Measurements from ENCODE around the gene STAMBPL1.

Gene STAMBPL1

DNA sequence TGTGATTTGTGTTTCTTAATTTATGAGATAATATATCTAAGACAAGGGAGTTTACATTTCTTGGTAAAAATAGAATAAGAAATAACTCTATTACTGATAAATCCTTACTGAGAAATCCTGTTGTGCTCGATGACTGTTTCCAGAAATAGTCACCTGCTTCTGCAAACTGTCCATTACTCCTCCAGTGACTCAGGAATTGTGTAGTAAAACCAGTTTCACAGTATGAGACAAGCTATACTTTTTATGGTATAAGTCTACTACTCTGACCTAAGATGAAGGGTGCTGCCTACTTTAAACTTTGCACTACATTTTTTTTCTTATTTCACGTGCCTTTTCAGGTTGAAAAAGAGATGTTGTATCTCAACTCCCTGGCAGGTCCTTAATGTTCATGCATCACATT, 21.6 kb upstream of the STAMBPL1 start:
- DNase-seq, result no peak

DNA sequence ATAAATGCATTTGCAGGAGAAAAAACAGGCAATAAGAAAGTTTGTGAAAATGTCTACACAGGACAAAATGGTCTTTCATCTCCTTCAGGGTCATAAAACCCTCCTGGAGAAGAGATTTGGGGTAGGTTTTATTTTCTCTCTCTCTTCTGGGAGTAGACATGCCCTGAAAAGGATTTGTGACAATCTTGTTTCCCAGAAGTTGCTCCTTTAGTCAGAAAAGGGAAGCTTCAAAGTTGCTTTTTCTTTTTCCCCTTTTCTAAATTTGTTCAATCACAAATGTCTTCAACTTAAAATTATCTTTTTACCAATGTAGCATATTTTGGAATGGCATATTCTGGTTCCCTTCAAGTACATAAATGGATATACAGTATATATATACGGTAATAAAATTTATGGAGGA, 19.0 kb upstream of the STAMBPL1 start:
- no peak for DNase-seq

DNA sequence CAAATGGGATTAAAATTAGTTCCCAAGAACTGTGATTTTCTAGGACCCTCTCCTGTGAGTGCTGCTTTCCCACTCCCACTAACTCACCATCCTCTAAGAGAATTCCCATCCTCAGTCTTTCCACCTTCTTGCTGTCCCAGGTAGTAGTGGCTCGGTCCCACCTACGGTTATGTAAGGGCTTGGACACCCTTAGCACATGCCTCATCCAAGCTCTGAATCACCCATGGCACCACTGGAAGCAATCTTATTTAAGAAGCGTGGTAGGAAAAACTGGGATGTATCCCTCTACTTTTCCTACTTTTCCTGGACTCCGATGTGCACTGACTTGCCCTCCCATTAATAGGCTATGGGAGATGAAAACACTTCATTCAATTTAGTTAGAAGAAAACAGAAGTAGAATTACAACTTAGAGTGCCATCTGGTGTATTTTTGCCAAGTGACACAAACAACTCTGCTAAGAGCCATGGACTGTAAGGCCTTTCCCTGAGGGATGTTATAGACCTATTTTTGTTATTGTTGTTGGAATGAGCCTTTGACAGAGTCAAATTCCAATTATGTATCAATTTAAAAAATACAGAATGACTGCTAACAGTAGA, 14.7 kb upstream of the STAMBPL1 start:
- no peak for DNase-seq

DNA sequence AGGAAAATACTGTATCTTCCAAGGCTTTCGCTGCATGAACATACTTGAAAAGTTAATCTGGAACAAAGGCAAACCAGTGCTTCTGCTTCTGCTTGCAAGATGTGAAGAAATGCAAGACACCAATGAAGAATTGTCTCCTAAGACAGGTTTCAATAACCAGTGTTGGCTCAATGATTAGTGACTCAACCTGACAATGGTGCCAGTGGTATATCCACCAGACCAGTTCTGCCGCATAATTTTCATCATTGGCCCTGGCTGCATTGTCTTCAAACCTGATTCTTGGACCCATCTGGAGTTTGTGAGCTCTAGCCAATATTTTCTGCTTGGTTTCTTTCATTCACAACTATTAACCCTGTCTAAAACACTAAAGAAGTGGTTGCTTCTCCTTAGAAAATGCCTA, 13.6 kb upstream of the STAMBPL1 start:
- DNase-seq, result no peak

DNA sequence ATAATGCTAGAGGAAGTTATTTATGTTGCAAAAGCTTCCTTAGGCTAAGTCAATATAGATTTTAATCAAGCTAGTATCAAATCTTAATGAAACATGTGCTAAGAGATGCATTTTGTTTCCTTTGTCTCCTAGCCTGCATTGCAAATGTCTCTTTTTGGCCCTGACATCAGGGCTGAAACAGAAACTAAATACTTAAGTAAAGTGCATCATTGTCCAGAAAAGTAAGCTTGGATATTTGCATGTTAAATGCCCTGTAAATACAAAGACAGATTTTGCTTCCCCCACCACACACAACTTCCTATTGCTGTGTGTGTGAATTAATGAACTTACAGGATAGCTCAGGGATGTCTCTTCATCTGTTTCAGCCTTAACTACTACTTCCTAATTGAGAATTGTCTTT, 10.0 kb upstream of the STAMBPL1 start:
- DNase-seq, result no peak

DNA sequence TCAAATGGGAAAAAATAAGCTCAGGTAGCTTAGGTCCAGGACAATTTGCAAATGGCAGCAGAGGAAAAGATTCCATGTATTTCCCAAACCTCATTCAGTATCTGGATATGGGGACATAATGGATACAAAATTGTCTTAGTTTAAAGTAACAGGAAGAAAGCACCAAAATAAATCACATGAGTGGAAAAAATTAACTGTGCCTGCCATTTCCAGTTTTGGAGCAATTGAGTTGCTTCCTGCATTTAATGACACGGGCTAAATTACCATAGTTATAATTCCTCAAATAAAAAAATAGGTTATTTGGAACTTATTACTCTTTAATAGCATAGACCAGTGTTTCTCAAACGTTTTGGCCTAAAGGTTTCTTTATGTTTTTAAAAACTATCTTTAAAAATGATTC, 6.3 kb upstream of the STAMBPL1 start:
- no peak for DNase-seq

DNA sequence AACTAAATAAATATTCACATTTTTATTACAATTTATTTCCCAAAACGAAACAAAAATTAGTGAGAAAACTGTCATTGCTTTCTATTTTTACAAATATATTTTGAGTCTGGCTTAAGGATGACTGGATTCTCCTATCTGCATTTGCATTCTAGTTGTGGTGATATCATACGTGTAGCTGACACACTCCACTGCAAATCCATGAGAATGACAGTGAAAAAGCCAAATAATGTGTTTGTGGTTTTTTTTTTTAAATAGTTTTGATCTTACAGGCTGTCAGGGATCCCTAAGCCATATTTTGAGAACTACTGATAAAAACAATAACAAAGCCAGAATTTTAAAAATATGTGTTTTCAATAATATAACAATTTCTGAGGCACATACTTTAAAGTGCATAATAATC, 5.8 kb upstream of the STAMBPL1 start:
- DNase-seq, result no peak

DNA sequence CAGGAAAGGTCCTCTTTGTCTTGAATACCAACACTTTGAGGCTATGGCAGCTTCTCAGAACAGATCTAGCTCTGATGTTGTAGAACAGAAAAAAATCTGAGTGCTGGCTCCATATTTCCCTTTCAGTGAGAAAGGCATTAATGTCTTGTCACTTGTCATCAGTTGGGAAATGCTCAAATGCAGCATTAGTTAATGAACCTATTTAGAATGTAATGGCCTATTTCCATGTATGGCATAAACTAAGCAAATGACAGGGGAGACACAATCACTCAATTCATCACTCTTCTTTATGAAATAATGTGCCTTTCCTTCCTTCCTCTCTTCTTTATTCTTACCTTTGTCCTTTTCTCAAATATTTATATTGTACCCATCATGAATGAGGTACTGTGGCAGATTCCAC, 5.0 kb upstream of the STAMBPL1 start:
- DNase-seq, result no peak

DNA sequence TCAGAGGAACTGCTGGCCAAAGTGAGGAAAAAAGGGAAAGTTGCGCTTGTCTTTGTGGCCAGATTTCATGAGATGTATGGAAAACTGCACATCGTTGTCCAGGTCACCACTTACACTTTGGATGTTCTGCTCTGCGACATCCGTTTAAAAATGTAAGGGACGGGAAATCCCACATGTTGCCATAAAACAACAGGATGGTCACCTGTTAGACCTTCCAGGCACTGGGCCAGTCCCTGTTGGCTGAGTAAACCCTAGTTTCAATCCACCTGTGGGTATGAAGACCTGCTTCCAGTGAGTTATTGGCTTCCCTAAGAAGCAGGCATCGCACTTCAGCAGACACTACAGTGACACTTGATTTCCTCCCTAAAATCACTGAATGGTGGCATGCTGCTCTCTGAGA, 2.7 kb upstream of the STAMBPL1 start:
- no peak for DNase-seq

DNA sequence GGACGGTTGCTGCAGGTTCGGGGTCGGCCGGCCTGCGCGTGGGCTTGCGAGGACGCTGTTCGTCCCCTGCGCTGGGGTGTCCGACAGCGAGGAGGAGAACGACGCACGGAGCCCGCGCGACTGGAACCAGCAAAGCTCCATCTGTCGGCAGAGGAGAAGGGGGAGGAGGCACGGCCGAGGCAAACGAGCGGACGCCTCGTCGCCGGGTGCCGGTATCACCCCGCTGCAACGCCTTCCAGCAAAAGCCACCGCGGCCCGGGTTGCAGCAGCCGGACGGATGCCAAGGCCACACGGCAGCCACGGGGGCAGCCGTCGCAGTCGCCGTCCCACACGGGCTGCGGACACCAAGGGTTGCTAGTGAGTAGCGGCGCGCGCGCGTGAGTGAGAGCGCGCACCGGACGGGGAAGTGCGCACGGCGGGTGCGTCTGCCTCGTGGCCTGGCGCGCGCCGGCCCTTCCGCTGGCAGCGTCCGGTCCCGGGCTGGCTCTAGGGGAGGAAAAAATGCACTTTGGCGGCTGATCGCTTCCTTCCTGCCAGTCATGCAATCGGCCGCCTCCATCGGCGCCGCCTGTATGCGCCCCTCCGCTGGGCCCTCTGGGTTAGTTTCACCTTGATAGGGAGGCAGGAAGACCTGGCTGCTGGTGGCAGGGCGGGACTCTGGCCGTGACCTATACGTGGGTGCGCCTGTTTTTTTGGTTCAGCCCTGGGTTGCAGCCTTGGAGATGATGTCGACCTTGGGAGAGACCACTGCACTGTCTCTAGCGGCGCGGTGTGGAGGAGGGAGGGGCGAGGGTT, 434 bp downstream of the STAMBPL1 start:
- DNase-seq, result peak; percentile 73 to 74

DNA sequence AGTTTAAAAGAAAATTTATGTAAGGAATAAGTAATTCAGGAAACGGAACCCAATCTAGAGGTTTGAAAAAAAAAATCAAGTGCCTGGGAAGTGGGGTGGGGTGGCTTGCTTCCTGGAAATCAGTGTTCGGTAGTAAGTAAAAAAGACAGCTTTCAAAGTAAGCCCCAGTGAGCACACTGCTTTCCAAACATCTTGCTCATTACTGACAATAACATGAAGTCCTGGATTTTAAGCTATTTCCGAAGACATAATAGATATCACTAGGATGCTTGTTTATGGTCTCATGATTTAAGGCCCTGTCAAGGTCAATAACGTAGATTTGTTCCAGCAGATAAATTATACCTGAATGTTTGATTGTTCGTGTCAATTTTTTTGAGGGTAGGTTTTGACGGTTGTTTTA, 1.3 kb downstream of the STAMBPL1 start:
- DNase-seq, result no peak

DNA sequence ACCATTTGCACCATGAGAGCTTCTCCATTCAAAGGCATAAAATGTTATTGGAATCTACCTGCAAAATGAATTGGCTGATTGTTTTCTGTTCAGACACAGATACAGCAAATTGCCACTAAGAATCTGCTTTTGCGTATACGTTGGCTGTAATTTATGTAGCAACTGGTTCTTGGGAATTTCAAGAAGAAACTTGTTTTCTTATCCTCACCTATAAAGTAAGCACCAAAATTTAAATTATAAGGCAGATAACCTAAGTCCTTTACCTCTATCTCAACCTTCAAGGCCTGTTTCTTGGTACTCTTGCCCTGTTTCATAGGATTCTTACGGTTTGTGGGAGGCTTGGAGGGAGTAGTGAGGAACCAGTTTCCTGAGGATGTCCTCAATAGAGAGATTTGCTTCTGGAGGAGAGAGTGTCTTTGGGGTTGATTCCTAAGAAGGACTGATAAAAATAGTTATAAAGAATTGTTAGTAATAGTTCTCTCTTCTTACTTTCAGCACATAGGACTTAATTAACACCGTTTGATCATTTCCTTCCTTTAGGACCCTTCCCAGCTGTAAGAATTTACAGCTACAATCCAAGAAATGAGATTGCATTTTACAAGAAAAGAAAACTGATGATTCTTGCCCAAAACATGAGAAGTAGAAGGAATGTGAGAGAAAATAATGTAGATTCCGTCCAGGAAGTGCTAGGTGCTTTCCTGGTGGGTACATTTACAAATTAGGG, 2.0 kb downstream of the STAMBPL1 start:
- DNase-seq, result no peak

DNA sequence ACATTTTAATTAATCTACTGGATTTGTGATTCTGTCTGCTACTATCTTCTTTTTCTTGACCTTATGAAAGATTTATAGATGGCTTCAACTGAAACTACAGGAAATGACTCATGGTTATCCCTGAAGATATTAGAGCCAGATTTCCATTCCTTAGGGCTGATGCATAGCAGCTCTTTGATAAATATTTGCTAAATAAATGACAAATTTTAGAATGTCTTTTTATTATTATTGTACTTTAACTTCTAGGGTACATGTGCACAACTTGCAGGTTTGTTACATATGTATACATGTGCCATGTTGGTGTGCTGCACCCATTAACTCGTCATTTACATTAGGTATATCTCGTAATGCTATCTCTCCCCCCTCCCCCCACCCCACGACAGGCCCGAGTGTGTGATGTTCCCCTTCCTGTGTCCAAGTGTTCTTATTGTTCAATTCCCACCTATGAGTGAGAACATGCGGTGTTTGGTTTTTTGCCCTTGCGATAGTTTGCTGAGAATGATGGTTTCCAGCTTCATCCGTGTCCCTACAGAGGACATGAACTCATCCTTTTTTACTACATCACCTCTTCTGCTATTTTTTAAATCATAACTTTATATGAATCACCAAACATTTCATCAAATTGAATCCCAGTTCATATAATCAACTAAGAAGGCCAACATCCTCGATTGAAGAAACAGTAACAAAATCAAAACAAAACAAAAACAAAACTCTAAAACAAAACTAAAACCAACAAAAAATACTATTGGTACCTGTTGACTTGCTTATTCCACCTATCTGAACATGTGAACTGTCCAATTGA, 2.8 kb downstream of the STAMBPL1 start:
- peak in 1 of 2 donors; percentile 33 for DNase-seq

DNA sequence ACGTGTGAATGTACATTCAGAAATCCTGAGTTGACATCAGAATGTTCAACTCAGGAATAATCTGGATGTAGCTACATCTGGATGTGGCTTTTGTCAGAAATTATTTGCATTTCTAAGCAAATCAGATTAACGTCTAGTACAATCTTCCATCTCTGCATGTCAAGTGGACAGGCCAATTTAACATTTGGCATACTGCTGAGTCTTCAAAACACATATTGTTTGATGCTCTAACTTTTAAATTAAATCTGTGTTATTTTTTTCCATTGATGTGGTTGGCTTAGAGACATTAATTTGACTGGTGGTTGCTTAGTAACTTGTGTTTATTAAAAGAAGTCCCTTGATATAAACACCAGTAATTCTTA, 3.4 kb downstream of the STAMBPL1 start:
- peak in 1 of 2 donors; percentile 57 for DNase-seq

DNA sequence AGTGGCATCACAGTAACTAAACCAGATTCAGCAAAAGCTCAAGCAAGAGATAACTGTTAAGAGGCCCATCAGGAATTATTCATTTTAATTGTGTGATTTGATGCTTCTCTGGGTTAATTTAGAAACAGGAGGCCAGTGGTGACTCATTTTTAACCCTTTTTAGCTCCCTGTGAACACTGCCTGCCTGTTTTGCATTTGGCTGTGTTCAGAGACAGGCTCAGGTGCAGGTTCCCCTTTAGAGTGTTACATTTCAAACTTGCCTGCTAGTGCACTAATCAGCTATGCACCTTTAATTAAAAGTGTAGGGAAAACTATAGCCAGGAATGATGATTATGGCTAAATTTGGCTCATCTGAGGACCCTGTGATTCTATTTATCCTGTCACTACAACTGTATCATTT, 6.5 kb downstream of the STAMBPL1 start:
- DNase-seq, result no peak

DNA sequence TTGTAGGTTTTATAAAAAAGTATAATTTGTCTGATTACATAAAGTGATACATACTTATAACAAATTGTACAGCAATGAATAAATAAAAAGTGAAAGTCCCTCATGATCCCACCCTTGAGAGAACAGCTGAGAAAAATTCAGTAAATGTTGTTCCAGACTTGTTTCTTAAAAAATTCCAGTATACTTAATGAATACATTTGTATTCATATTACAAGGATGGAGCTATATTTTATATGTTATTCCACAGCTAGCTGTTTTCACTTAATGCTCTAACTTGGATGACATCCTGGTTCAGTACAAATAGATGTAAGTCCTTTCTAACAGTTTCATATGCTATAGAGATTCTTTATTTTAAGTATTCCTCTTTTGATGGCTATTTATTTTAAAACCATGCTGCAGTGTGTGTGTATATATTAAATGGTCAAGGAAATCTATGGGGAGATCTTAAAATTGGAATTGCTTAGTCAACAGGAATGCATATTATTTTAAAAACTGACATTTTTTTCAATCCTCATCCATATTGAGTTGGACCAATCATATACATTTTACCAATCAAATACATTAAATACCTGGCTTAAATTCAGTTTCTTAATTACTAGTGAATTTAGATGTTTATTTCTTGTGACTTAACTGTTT, 8.9 kb downstream of the STAMBPL1 start:
- no peak for DNase-seq

DNA sequence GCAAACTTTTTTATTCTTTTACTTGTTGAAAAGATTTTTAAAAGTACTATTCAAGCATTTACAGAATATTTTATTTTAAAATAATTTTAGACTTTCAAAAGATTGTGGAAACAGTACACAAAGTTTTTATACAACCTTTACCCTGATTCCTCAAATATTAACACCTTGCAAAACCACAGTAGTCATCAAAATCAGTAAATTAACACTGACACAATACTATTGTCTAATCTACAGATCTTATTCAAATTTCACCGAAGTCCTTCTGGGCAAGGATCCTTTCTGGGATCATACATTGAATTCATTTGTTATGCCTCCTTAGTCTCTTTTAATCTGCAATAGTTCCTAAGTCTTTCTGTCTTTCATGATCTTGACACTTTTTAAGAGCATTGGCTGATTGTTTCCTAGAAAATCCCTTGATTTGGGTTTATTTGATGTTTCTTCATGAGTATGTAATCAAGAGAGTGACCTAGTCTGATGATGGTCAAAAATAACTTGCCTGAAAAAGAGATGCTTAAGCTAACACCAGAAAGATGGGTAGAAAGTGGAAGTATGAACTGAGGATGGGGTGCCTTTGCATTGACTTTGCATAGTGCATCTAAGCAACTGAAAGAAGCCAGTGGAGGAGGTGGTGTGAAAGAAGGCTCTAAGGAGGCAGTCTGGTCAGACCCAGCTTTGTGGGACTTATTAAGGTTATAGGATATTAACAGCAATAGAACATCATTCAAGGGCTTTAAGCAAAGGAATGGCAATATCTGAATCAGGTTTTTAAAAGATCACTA, 9.7 kb downstream of the STAMBPL1 start:
- DNase-seq, result no peak

DNA sequence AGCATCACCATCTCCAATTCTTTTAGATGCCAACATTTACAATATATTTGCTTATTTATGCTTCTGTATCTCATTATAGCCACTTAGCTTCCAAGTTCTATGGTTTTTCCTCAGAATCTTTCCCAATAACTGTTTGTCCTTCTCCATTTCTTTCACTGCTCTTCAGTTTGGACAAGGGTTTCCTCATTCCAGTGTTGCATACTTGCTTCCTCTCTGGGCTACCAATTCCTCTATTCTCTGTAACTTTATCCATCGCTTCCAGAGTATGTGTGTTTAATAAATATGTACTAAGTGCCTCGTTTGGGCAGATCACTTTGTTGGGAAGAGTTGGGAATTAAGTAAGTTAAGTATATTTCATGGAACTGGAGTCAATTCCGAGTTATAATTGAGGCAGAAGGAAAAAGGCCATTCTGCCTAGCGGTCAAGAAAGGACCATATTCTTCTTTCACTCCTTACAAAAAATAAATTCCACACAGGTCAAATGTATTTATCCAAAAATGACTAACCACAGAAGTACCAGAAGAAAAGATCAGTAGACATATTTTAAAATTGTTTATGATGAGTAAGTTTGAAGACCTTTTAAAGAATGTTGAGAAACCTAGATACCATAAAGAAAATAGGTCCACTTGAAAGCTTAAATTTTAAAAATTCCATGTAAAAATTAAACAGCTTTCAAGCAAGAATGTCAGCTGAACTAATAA, 10.8 kb downstream of the STAMBPL1 start:
- DNase-seq, result no peak

DNA sequence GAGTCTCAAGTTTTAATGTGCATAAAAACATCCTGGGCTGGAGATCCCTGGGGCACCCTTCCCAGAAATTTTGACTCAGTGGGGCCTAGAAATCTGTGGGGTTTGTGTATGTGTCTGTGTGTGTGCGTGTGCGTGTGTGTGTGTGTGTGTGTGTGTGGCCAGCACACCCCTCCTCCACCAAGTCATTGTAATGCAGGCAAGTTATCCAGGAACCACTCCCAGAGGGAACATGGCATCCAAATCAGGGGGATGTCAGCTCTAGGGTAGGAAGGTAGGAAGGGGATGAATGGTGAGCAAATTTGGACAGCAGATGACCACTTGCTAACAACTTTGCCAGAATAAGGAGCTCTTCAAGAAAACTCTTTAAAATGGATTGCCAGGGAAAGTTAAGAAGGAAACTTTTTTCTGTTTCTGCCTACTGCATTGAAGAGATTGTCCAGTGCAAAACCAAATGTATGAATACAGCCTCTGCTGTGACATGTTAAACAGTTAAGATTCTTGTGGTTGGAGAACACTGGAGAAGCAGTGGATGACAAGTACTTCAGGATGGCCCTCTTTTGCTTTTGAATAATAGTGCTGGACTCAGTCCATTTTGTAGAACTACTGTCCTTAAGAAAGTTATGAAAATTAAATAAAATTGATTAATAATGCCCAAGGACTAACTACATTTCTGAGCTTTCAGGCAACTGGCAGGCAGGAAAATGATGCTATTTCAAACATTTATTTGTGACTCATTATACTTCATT, 12.3 kb downstream of the STAMBPL1 start:
- no peak for DNase-seq

DNA sequence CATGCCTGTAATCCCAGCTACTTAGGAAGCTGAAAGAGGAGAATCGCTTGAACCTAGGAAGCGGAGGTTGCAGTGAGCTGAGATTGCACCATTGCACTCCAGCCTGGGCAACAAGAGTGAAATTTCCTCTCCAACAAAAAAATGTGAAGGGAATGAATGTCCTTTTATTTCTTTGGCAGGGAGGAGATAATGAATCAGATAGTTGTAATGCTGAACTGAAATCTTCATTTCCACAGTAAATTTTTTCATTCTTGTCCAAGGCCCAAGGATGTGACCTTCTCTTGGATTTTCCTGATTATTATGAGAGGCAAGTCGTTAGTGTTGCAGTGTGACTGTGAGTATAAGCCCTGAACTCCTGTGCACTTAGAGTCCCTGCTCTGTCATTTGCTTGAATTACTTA, 13.6 kb downstream of the STAMBPL1 start:
- DNase-seq, result no peak

DNA sequence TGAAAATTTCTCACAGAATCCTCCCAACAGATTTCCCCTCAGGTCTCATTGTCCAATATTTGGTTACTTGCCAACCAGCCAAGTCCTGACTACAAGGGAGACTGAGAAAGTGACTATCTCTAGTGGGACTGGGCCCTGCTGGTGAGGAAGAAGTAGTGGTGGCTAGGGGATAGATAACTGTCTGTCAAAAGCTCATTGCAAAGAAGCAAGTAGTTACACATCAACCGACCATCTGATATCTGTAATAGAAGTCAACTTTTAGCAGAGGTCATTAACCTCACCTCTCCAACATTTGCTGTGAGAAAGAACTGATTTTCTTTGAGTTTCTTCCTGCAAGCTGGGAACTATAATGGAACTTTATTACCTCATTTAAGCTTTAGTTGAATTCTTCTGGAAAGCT, 15.2 kb downstream of the STAMBPL1 start:
- DNase-seq, result no peak

Measured in CD4-positive, alpha-beta T cell treated with Interleukin-4 for 1 hour (primary cell).